HS-5 (cell line): ENCODE measurements around the gene ZNF888.
"Not testable (repeated sequence)": the region's sequence is repeated elsewhere in the genome, so short reads cannot be mapped to it uniquely, and the experiment has no call there.

Source experiments
- DNase-seq: peaks from one replicate; pipeline ENCODE4 v3.0.0-alpha.2; 2012; ENCODE audit warnings: low read depth

Gene ZNF888

DNA sequence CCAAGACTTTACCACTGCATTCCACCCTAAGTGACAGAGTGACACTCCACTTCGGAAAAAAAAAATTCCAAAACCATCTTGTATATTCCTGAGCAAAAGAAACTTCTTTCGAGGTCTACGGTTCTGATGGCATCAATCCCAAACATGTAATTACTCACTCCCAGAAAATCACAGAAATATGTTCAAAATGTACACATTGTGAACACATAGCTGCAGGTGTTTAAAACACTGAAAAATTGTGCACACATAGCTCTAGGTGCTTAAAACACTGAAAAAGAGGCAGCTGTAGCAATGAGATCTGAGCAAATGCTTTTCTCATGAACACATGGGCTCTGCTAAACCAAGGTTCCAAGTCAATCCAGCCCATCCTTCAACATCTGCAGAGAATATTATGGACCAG is 51.8 kb downstream of the ZNF888 start:
- DNase-seq: no peak

DNA sequence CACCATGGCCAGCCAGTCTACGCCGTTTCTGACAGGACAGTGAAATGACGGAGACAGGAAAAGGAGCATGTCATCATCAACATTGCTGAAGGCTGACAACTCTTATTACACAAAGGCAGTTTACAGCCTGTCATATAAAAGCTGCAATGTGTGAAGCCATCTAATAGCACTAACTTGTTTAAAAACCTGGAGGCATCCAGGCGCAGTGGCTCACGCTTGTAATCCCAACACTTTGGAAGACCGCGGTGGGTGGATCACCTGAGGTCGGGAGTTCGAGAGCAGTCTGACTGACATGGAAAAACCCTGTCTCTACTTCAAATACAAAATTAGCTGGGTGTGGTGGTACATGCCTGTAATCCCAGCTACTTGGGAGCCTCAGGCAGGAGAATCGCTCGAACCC is 55.2 kb downstream of the ZNF888 start:
- not testable (repeated sequence) for DNase-seq

DNA sequence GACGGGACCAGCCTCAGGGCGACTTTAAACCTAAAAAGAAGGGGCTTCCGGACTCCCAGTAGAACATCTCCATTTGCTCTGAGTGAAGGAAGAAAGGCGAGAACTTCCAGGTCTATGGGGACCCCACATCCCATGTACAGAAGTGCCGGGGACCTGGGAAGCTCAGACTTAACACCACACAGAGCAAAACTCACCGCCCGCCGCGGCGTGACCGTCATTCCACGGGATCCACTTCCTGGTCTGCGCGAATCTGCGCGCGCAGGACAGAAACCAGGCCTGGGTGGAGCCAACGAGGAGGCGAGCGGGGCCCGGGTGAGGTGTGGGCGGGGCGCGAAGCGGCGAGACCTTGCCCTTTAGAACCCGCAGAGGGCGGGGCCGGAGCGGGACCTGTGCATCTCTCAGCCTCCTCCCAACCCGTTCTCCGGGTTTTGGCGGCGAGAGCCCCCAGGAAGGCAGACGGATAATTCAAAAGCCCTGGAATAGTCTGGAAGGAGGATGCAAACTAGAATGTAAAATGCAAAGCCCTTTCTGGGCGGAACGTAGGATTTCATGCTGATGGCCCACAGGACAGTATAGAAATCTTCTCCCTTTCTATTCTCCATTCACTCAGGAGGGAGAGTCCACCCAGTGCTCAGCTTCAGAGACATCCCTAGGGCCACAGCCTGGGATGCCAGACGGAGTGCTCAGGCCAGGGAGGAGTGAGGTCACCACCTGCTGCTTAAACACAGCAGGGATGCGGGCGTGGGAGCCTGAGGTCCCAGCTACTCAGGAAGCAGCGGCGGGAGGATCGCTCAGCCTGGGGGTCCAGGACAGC is 65.6 kb downstream of the ZNF888 start, which contains the start of gene ZNF468:
TSS of gene ZNF468 (minus strand) at position 242 of the 814 bp plus-strand sequence. CDS start 3,347 bp downstream, outside the sequence.
- DNase-seq: not testable (repeated sequence)

DNA sequence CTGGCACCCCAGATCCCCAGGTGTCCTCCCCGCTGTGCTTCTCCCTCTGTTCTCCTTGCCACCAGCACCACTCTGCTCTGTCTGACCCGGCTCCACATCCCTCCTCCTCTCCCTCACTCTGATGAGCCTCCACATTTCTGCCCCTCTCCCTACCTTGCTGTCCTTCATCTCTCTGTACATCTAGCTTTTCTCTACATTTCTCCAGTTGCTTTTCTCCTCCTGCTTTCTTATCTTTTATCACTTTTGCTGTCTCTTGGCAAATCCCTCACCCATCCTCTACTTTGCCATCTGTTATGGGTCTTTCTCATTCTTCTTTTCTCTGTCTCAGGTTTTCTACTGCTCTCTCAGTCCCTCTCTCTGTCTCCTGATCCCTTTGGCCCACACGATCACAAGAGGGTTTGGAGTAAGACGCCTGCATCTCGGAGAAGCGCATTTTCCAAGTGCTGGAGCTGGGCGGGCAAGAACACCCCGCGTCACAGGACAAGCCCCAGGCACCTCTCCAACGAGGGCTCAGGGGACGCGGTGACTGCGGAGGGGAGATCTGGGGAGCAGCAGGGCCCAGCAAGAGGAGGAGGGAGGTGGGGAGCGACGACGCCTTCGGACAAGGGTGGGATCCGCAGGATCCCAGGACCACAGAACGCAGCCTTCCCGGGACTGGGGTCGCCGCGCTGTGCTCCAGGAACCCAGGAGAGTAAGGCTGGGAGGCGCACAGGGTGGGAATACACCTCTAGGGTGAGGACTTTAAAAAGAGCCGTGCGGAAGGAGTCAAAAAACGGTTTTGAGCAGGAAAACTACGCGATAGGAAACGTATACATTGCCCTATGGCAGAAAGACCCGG is 66.5 kb downstream of the ZNF888 start:
- DNase-seq: not testable (repeated sequence)
